HEK293 (cell line): ENCODE measurements around the gene IGF2BP1.
A peak's percentile ranks its signal among the peaks of the same experiment; 100 is the strongest.

Experiments used
- CTCF ChIP-seq: fragments of 450-650 bp; formaldehyde crosslinking; IDR thresholded peaks from 2 replicates; pipeline ENCODE4 v1.5.1; 2016; ENCODE audit warnings: missing biosample characterization, missing genetic modification characterization
- PRDM1 ChIP-seq: fragments of 450-650 bp; formaldehyde crosslinking; IDR thresholded peaks from 2 replicates; pipeline ENCODE4; 2016; ENCODE audit warnings: missing biosample characterization, missing genetic modification characterization
- ZNF843 ChIP-seq: fragments of 450-650 bp; formaldehyde crosslinking; IDR thresholded peaks from 2 replicates; pipeline ENCODE4 v1.5.1; 2016; ENCODE audit warnings: missing biosample characterization, missing genetic modification characterization

GRCh38 chr17:49071106-49071505 lies 73.9 kb downstream of the IGF2BP1 start:
- TF ChIP-seq ZNF843 (tag by site-specific recombination) (no peak), CTCF (tag by site-specific recombination) (no peak), PRDM1 (tag by site-specific recombination) (0 out of 2 replicates have a peak, but pooled peaks have one; percentile 56)
